B cell (primary cell): ENCODE results near the gene PALM. TPM values are rescaled to one million over a fixed set of nuclear protein-coding genes. Genes with fewer than 3 reads are reported as not detected.

ENCODE experiments used
- ATAC-seq: fragments of 200-7000 bp; cut with Tn5 transposase; one replicate; pipeline ENCODE4 v1.10.0; 2021; ENCODE audit warnings: low read depth, mild to moderate bottlenecking, moderate number of reproducible peaks, moderate library complexity
- CTCF ChIA-PET: fragments of 350-600 bp; sonication (Branson Sonifier 250); formaldehyde crosslinking; loops from one replicate; lab custom pipeline; 2021; ENCODE audit warnings: antibody characterized with exemption, inconsistent platforms; lab: Charles Lee
- POLR2A ChIA-PET: fragments of 350-600 bp; sonication (Branson Sonifier 250); formaldehyde crosslinking; loops from one replicate; lab custom pipeline; 2021; ENCODE audit warnings: antibody characterized with exemption; lab: Charles Lee
- DNase-seq: peaks from one replicate; pipeline ENCODE4 v3.0.0; 2013
- H2AFZ ChIP-seq: 2 replicates; pipeline ENCODE4 v1.6.1; 2012; ENCODE audit warnings: mild to moderate bottlenecking, low read depth, low read length; ENCODE audit not compliant: insufficient read depth, poor library complexity, severe bottlenecking
- H3K27ac ChIP-seq, 2 donors: 1 replicate in 1 of 2; 2 replicates in 1 of 2; pipeline ENCODE4 v1.5.1; 2012 to 2013; ENCODE audit warnings: low read length in 2 of 2, mild to moderate bottlenecking in 2 of 2, moderate library complexity in 1 of 2
- H3K27me3 ChIP-seq, 4 experiments: fragments of 200-600 bp in 1 of 4; sonication (generic) in 1 of 4; replicated peaks in 1 of 4; 1 replicate in 2 of 4; 2 replicates in 2 of 4; pipeline versions ENCODE4 v1.6.1 to v1.7.0; 2013 to 2016; ENCODE audit warnings: low read length in 3 of 4, mild to moderate bottlenecking in 2 of 4, mixed read lengths in 1 of 4, moderate library complexity in 1 of 4; ENCODE audit not compliant: insufficient read depth in 4 of 4, control insufficient read depth in 3 of 4; ENCODE audit errors: control extremely low read depth in 1 of 4
- H3K36me3 ChIP-seq, 2 experiments: replicated peaks in 1 of 2; 1 replicate in 1 of 2; 2 replicates in 1 of 2; pipeline versions ENCODE4 v1.6.1 to v1.7.1; 2013; ENCODE audit warnings: low read length in 1 of 2; ENCODE audit not compliant: insufficient read depth in 2 of 2, control insufficient read depth in 1 of 2; ENCODE audit errors: control extremely low read depth in 1 of 2, extremely low read depth in 1 of 2
- H3K4me1 ChIP-seq, 2 donors: fragments of 200-600 bp in 1 of 2; sonication (generic) in 1 of 2; 1 replicate in 1 of 2; 2 replicates in 1 of 2; pipeline versions ENCODE4 v1.5.1 to v1.6.1; 2013 to 2017; ENCODE audit warnings: low read length in 2 of 2; ENCODE audit not compliant: control insufficient read depth in 2 of 2, insufficient read depth in 2 of 2
- H3K4me2 ChIP-seq: replicated peaks from 2 replicates; pipeline ENCODE3; 2012; ENCODE audit warnings: mild to moderate bottlenecking, low read depth, low read length; ENCODE audit not compliant: poor library complexity, severe bottlenecking
- H3K4me3 ChIP-seq, 5 experiments: fragments of 200-600 bp in 1 of 5; sonication (generic) in 1 of 5; 1 replicate in 3 of 5; 2 replicates in 2 of 5; pipeline versions ENCODE4 v1.5.1 to v1.7.0; 2011 to 2016; ENCODE audit warnings: low read length in 4 of 5, mild to moderate bottlenecking in 4 of 5, low read depth in 2 of 5, control low read depth in 1 of 5, moderate library complexity in 1 of 5; ENCODE audit not compliant: insufficient read depth in 1 of 5; ENCODE audit errors: control extremely low read depth in 1 of 5, extremely low read depth in 1 of 5
- H3K79me2 ChIP-seq: fragments of 200-600 bp; sonication (generic); one replicate; pipeline ENCODE4 v1.6.0; 2016; ENCODE audit warnings: low read length; ENCODE audit not compliant: control insufficient read depth, insufficient read depth
- H3K9ac ChIP-seq: fragments of 200-600 bp; sonication (generic); 2 replicates; pipeline ENCODE4 v1.6.1; 2017; ENCODE audit warnings: mild to moderate bottlenecking, low read length, moderate library complexity
- H3K9me3 ChIP-seq, 3 donors: one replicate each; pipeline versions ENCODE4 v1.6.1 to v1.7.1; 2013; ENCODE audit warnings: low read length in 2 of 3; ENCODE audit not compliant: control insufficient read depth in 2 of 3, insufficient read depth in 1 of 3; ENCODE audit errors: control extremely low read depth in 1 of 3
- H4K20me1 ChIP-seq: 2 replicates; pipeline ENCODE4 v1.6.0; 2012; ENCODE audit warnings: mild to moderate bottlenecking, low read length; ENCODE audit not compliant: insufficient read depth, control insufficient read depth, poor library complexity, severe bottlenecking
- H3K27ac Mint-ChIP-seq: one replicate; pipeline ENCODE4 v1.8.0; 2021; ENCODE audit warnings: mixed read lengths
- H3K27me3 Mint-ChIP-seq: one replicate; pipeline ENCODE4 v1.8.0; 2021; ENCODE audit warnings: mixed read lengths
- H3K4me1 Mint-ChIP-seq: one replicate; pipeline ENCODE4 v1.8.0; 2021; ENCODE audit warnings: mixed read lengths
- H3K4me3 Mint-ChIP-seq: one replicate; pipeline ENCODE4 v1.8.0; 2021; ENCODE audit warnings: mixed read lengths
- H3K9me3 Mint-ChIP-seq: one replicate; pipeline ENCODE4 v1.8.0; 2022; ENCODE audit warnings: mixed read lengths; ENCODE audit not compliant: insufficient read depth
- EZH2 ChIP-seq: IDR thresholded peaks from 2 replicates; pipeline ENCODE4 v1.6.1; 2012; ENCODE audit warnings: borderline replicate concordance, low read depth, mild to moderate bottlenecking, moderate library complexity, low read length; ENCODE audit not compliant: insufficient read depth, poor library complexity, severe bottlenecking
- WGBS: methylation state at CpG from one replicate; pipeline ENCODE4 v1.1.5; 2013; ENCODE audit warnings: missing lambda C conversion rate; ENCODE audit not compliant: insufficient coverage; 5-methylcytosine and 5-hydroxymethylcytosine counted together
- intact Hi-C: fragments of 100-400 bp; cut with micrococcal nuclease; formaldehyde crosslinking; loops from one replicate; pipeline ENCODE4 v1.10.0; 2022
- polyA plus RNA-seq: library from polyadenylated mRNA; depleted of rRNA; stranded (reverse); fragments of >200 nt; gene quantifications from 2 replicates; pipeline ENCODE4 v1.2.3, GENCODE V29; 2012
- total RNA-seq, 2 donors: library from RNA; stranded (reverse); fragments of 120-200 nt in 1 of 2; gene quantifications; 1 replicate in 1 of 2; 2 replicates in 1 of 2; pipeline versions ENCODE4 v1.2.3 to v1.2.4, GENCODE V29; 2013 to 2022
- TF ChIP-seq, protein P1 (sequence below): fragments of 200-600 bp; IDR thresholded peaks from one replicate; pipeline ENCODE4 v1.8.0; 2022; ENCODE audit warnings: antibody characterized with exemption, mild to moderate bottlenecking

The PALM gene
- total and polyA plus RNA-seq, 2 donors (not counting 1 experiment from before 2014, with no cell fraction given) = 0.15 TPM; not detected in 1

DNA sequence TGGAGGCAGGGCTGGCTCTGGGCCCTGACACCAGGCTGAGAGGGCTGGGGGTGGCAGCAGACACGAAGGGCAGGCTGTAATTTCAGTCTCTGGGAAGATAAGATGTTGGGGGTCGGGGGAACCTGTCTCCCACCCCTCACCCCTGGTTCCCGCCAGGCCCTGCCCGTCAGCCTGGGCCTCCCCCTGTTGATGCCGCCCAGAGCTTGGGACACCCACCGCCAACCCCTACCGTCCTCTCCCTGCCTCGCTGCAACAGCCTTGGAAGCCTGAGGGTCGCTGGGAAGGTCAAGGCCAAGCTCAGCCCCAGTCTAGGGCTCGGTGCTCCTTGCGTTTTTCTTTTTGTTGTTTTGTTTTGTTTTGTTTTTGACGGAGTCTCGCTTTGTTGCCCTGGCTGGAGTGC lies 14.5 kb downstream of the PALM start:
- Histone ChIP-seq H3K9me3 (peaks cover 0 to 7% (median 0%) of the 10 kb centered on the region in 3 donors), H3K4me1 (peaks cover 14 to 22% of the 10 kb centered on the region in 2 donors), H3K79me2 (no peaks in the 10 kb centered on the region), H4K20me1 (no peaks in the 10 kb centered on the region), H2AFZ (no peak overlapping the region), H3K27ac (no peak overlapping the region), H3K27me3 (peaks cover 0 to 33% (median 6%) of the 10 kb centered on the region in 4 experiments), H3K36me3 (no peaks in the 10 kb centered on the region), H3K9ac (no peak overlapping the region), H3K4me3 (no peak overlapping the region), H3K4me2 (peak overlapping the region; percentile 66)
- H3K4me3 Mint-ChIP-seq = no peak overlapping the region
- H3K4me1 Mint-ChIP-seq = peaks cover 11% of the 10 kb centered on the region
- TF ChIP-seq, protein P1, sequence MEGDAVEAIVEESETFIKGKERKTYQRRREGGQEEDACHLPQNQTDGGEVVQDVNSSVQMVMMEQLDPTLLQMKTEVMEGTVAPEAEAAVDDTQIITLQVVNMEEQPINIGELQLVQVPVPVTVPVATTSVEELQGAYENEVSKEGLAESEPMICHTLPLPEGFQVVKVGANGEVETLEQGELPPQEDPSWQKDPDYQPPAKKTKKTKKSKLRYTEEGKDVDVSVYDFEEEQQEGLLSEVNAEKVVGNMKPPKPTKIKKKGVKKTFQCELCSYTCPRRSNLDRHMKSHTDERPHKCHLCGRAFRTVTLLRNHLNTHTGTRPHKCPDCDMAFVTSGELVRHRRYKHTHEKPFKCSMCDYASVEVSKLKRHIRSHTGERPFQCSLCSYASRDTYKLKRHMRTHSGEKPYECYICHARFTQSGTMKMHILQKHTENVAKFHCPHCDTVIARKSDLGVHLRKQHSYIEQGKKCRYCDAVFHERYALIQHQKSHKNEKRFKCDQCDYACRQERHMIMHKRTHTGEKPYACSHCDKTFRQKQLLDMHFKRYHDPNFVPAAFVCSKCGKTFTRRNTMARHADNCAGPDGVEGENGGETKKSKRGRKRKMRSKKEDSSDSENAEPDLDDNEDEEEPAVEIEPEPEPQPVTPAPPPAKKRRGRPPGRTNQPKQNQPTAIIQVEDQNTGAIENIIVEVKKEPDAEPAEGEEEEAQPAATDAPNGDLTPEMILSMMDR = no peak
- no peak for TF ChIP-seq EZH2
- 83% methylated on average over 4 of the region's 13 CpGs for WGBS
- CTCF ChIA-PET = interaction anchor here (0.6 to 1.3 kb wide), 3 partner anchors 11 to 95 kb away, joined by 3 read pairs; no protein-coding TSS in a partner anchor
- POLR2A ChIA-PET = interaction anchor here (0.6 kb wide), 1 partner anchor 946 kb away, joined by 6 read pairs; no protein-coding TSS in a partner anchor
- no peaks in the 10 kb centered on the region for H3K9me3 Mint-ChIP-seq
- DNase-seq (no peak), ATAC-seq (no peak)
- peaks cover 6% of the 10 kb centered on the region for H3K27me3 Mint-ChIP-seq
- H3K27ac Mint-ChIP-seq = no peak overlapping the region
- intact Hi-C loops = no loop called here

DNA sequence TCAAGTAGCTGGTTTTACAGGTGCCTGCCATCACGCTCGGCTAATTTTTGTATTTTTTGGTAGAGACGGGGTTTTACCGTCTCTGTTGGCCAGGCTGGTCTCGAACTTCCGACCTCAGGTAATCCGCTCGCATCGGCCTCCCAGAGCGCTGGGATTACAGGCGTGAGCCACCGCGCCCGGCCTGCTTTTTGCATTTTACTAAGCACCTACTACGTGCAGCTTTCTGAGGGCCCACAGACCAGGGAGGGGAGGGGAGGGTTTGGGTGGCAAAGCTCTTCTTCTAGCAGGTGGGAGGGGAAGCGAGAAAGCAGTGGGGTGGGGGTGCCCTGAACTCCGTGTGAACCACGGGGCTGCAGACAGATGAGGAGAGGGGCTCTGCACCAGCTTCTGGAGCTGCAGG lies 15.0 kb downstream of the PALM start:
- WGBS = 64% methylated on average over 9 of the region's 18 CpGs
- H3K27ac ChIP-seq = no peak overlapping the region
- peaks cover 0 to 28% (median 6%) of the 10 kb centered on the region in 4 experiments for H3K27me3 ChIP-seq
- no peak overlapping the region for H2AFZ ChIP-seq
- no peaks in the 10 kb centered on the region for H4K20me1 ChIP-seq
- H3K9me3 Mint-ChIP-seq = no peaks in the 10 kb centered on the region
- no peak for TF ChIP-seq EZH2
- TF ChIP-seq, protein P1 = no peak
- H3K4me3 ChIP-seq = no peak overlapping the region
- peaks cover 11% of the 10 kb centered on the region for H3K4me1 Mint-ChIP-seq
- DNase-seq (no peak), ATAC-seq (no peak)
- CTCF ChIA-PET = interaction anchor here (1.0 kb wide), 1 partner anchor 15 kb away, joined by 3 read pairs; no protein-coding TSS in a partner anchor
- H3K79me2 ChIP-seq = no peaks in the 10 kb centered on the region
- H3K9me3 ChIP-seq = peaks cover 0 to 7% (median 0%) of the 10 kb centered on the region in 3 donors
- no peak overlapping the region for H3K27ac Mint-ChIP-seq
- H3K9ac ChIP-seq = no peak overlapping the region
- intact Hi-C loops = no loop called here
- H3K27me3 Mint-ChIP-seq = peaks cover 6% of the 10 kb centered on the region
- peaks cover 14 to 22% of the 10 kb centered on the region in 2 donors for H3K4me1 ChIP-seq
- H3K4me2 ChIP-seq = no peak overlapping the region
- no peak overlapping the region for H3K4me3 Mint-ChIP-seq
- H3K36me3 ChIP-seq = no peaks in the 10 kb centered on the region
- POLR2A ChIA-PET = interaction anchor here (0.6 kb wide), 1 partner anchor 945 kb away, joined by 6 read pairs; no protein-coding TSS in a partner anchor
